H9 (cell line): ENCODE data around the gene VAV3. TPM values are rescaled to one million over a fixed set of nuclear protein-coding genes. Genes with fewer than 3 reads are reported as not detected.
A peak's percentile ranks its signal among the peaks of the same experiment; 100 is the strongest.

Experiments used
- DNase-seq: peaks from one replicate; pipeline ENCODE4 v3.0.0-alpha.2; 2017
- H2AFZ ChIP-seq: one replicate; pipeline ENCODE4 v1.6.1; 2013; ENCODE audit warnings: mild to moderate bottlenecking, low read length, control low read depth, moderate library complexity
- H2AK5ac ChIP-seq: 2 replicates; pipeline ENCODE4 v1.6.1; 2013; ENCODE audit warnings: low read length, control low read depth, mixed read lengths; ENCODE audit not compliant: insufficient read length
- H2BK120ac ChIP-seq: one replicate; pipeline ENCODE4 v1.6.1; 2013; ENCODE audit warnings: low read depth, mild to moderate bottlenecking, low read length, control low read depth, inconsistent platforms; ENCODE audit not compliant: poor library complexity, severe bottlenecking
- H2BK12ac ChIP-seq: 2 replicates; pipeline ENCODE4 v1.6.1; 2013; ENCODE audit warnings: low read length, control low read depth, mixed read lengths, low read depth; ENCODE audit not compliant: insufficient read length
- H2BK15ac ChIP-seq: 2 replicates; pipeline ENCODE4 v1.6.1; 2013; ENCODE audit warnings: low read depth, low read length, control low read depth
- H2BK20ac ChIP-seq: one replicate; pipeline ENCODE4 v1.6.1; 2013; ENCODE audit warnings: low read depth, mild to moderate bottlenecking, low read length, control low read depth, inconsistent platforms; ENCODE audit not compliant: poor library complexity, severe bottlenecking
- H2BK5ac ChIP-seq: 2 replicates; pipeline ENCODE4 v1.6.1; 2013; ENCODE audit warnings: low read length, control low read depth, mixed read lengths; ENCODE audit not compliant: insufficient read length
- H3K14ac ChIP-seq: 2 replicates; pipeline ENCODE4 v1.6.1; 2013; ENCODE audit warnings: low read length, control low read depth; ENCODE audit not compliant: insufficient read depth
- H3K18ac ChIP-seq: 2 replicates; pipeline ENCODE4 v1.6.1; 2013; ENCODE audit warnings: low read depth, mild to moderate bottlenecking, mixed read lengths, low read length, control low read depth; ENCODE audit not compliant: insufficient read length
- H3K23ac ChIP-seq: 2 replicates; pipeline ENCODE4 v1.6.1; 2013; ENCODE audit warnings: low read length, control low read depth, mixed read lengths, low read depth; ENCODE audit not compliant: insufficient read length
- H3K23me2 ChIP-seq: 2 replicates; pipeline ENCODE4 v1.6.1; 2013; ENCODE audit warnings: low read depth, mild to moderate bottlenecking, mixed read lengths, low read length, control low read depth; ENCODE audit not compliant: insufficient read length, poor library complexity, severe bottlenecking
- H3K27ac ChIP-seq: 2 replicates; pipeline ENCODE4 v1.5.1; 2013; ENCODE audit warnings: low read length, control low read depth, mixed read lengths, low read depth; ENCODE audit not compliant: insufficient read length
- H3K27me3 ChIP-seq: 2 replicates; pipeline ENCODE4 v1.6.1; 2013; ENCODE audit warnings: low read length, control low read depth, inconsistent platforms; ENCODE audit not compliant: insufficient read depth
- H3K4ac ChIP-seq: 2 replicates; pipeline ENCODE4 v1.6.1; 2013; ENCODE audit warnings: low read depth, mild to moderate bottlenecking, control low read depth, inconsistent platforms, low read length, moderate library complexity
- H3K4me1 ChIP-seq: 2 replicates; pipeline ENCODE4 v1.6.1; 2013; ENCODE audit warnings: low read length, control low read depth, inconsistent platforms; ENCODE audit not compliant: insufficient read depth
- H3K4me2 ChIP-seq: 2 replicates; pipeline ENCODE4 v1.6.1; 2013; ENCODE audit warnings: low read length, control low read depth, mixed read lengths; ENCODE audit not compliant: insufficient read length, insufficient read depth
- H3K56ac ChIP-seq: 2 replicates; pipeline ENCODE4 v1.6.1; 2013; ENCODE audit warnings: low read depth, mild to moderate bottlenecking, mixed read lengths, low read length, control low read depth; ENCODE audit not compliant: insufficient read length
- H3K79me1 ChIP-seq: 2 replicates; pipeline ENCODE4 v1.6.1; 2013; ENCODE audit warnings: low read depth, mild to moderate bottlenecking, moderate library complexity, low read length, control low read depth, inconsistent platforms; ENCODE audit not compliant: insufficient read depth, poor library complexity, severe bottlenecking
- H3K79me2 ChIP-seq: 2 replicates; pipeline ENCODE4 v1.6.1; 2013; ENCODE audit warnings: low read length, control low read depth, inconsistent platforms; ENCODE audit not compliant: insufficient read depth
- H3K9ac ChIP-seq: 2 replicates; pipeline ENCODE4 v1.6.1; 2013; ENCODE audit warnings: low read length, control low read depth, mixed read lengths; ENCODE audit not compliant: insufficient read length; ENCODE audit errors: extremely low read depth
- H3K9me3 ChIP-seq: one replicate; pipeline ENCODE4 v1.6.1; 2013; ENCODE audit warnings: low read depth, low read length, inconsistent platforms; ENCODE audit not compliant: control insufficient read depth
- H3T11ph ChIP-seq: one replicate; pipeline ENCODE4 v1.6.1; 2013; ENCODE audit warnings: mild to moderate bottlenecking, low read length, control low read depth, inconsistent platforms
- H4K20me1 ChIP-seq: one replicate; pipeline ENCODE4 v1.6.1; 2013; ENCODE audit not compliant: control insufficient read depth, insufficient read length, insufficient read depth
- H4K5ac ChIP-seq: 2 replicates; pipeline ENCODE4 v1.6.1; 2013; ENCODE audit warnings: low read depth, mild to moderate bottlenecking, mixed read lengths, low read length, control low read depth; ENCODE audit not compliant: insufficient read length
- H4K8ac ChIP-seq: replicated peaks from 2 replicates; pipeline ENCODE4 v1.6.1; 2013; ENCODE audit warnings: low read length, control low read depth, mixed read lengths, low read depth; ENCODE audit not compliant: insufficient read length
- H4K91ac ChIP-seq: 2 replicates; pipeline ENCODE4 v1.6.1; 2013; ENCODE audit warnings: low read depth, mild to moderate bottlenecking, moderate library complexity, mixed read lengths, low read length, control low read depth; ENCODE audit not compliant: insufficient read length
- H3K27ac Mint-ChIP-seq, 3 experiments: 2 replicates in 2 of 3; 3 replicates in 1 of 3; pipeline ENCODE4 v1.8.0; 2020 to 2021; ENCODE audit warnings: mixed read lengths in 3 of 3, mild to moderate bottlenecking in 1 of 3, moderate library complexity in 1 of 3
- H3K27me3 Mint-ChIP-seq: 2 replicates; pipeline ENCODE4 v1.8.0; 2021; ENCODE audit warnings: low read depth, mild to moderate bottlenecking, moderate library complexity, mixed read lengths
- H3K36me3 Mint-ChIP-seq, 3 experiments: 2 replicates in 2 of 3; 3 replicates in 1 of 3; pipeline ENCODE4 v1.8.0; 2020 to 2021; ENCODE audit warnings: low read depth in 3 of 3, mixed read lengths in 3 of 3; ENCODE audit not compliant: insufficient read depth in 1 of 3
- H3K4me1 Mint-ChIP-seq, 2 experiments: 2 replicates each; pipeline ENCODE4 v1.8.0; 2020; ENCODE audit warnings: mixed read lengths in 2 of 2
- H3K4me3 Mint-ChIP-seq, 2 experiments: 2 replicates in 1 of 2; 3 replicates in 1 of 2; pipeline ENCODE4 v1.8.0; 2020 to 2021; ENCODE audit warnings: mild to moderate bottlenecking in 2 of 2, mixed read lengths in 2 of 2, moderate library complexity in 1 of 2
- H3K9me3 Mint-ChIP-seq, 2 experiments: 2 replicates in 1 of 2; 3 replicates in 1 of 2; pipeline ENCODE4 v1.8.0; 2020; ENCODE audit warnings: mild to moderate bottlenecking in 2 of 2, mixed read lengths in 2 of 2, moderate library complexity in 1 of 2
- WGBS: extraction: QIAGEN DNeasy Blood & Tissue Kit; methylation state at CpG from one replicate; pipeline ENCODE4 v1.1.7; 2013; ENCODE audit warnings: missing lambda C conversion rate, low lambda C conversion rate, mixed read lengths; ENCODE audit not compliant: insufficient read length; ENCODE audit errors: extremely low coverage; 5-methylcytosine and 5-hydroxymethylcytosine counted together
- total RNA-seq: library from RNA; stranded (reverse); gene quantifications from 2 replicates; pipeline ENCODE4 v1.2.1, GENCODE V29; 2021
- TF ChIP-seq, protein P1 (sequence below): fragments of 200-600 bp; sonication (generic); conservative IDR thresholded peaks from 3 replicates; pipeline ENCODE4 v1.8.0; 2021; ENCODE audit warnings: antibody characterized with exemption, mild to moderate bottlenecking

Gene VAV3
- total RNA-seq, 1 experiment from 2014 or later, result 5.1 TPM

DNA sequence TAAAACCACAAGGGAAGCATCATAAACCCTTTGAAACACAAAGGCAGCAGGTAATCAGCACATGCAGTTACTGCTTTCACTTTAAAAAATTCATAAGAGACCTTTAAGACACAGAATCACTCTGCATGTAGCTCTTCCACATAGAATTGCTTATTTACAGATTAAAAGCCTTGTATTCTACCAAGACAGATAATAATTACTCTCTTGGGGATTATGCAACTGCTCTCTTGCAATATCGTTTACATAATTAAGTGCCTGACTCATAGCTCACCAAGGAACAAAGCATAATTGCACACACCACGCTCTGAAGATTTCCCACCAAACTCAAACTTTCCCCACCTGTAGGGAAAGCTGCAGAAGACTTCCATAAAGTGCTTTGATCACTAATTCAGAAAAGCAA, 87.9 kb downstream of the VAV3 start:
- H3K4me1 Mint-ChIP-seq, result peaks cover 19 to 23% of the 10 kb centered on the region in 2 experiments
- Histone ChIP-seq H3K18ac (no peak overlapping the region), H3K4me2 (no peak overlapping the region), H3K56ac (no peak overlapping the region), H2BK20ac (no peak overlapping the region), H2AK5ac (no peak overlapping the region), H4K5ac (no peak overlapping the region), H2BK5ac (no peak overlapping the region), H3K4ac (no peak overlapping the region), H3K14ac (no peak overlapping the region), H3K23me2 (no peaks in the 10 kb centered on the region), H3K23ac (no peak overlapping the region), H3K9ac (no peak overlapping the region), H2BK12ac (no peak overlapping the region), H3T11ph (no peak overlapping the region), H2BK15ac (no peak overlapping the region), H2AFZ (no peak overlapping the region), H3K4me1 (no peaks in the 10 kb centered on the region), H4K91ac (no peak overlapping the region), H3K27me3 (no peaks in the 10 kb centered on the region), H2BK120ac (no peak overlapping the region), H3K27ac (no peak overlapping the region), H3K79me1 (no peaks in the 10 kb centered on the region), H3K9me3 (no peaks in the 10 kb centered on the region), H4K8ac (no peak overlapping the region), H3K79me2 (no peaks in the 10 kb centered on the region), H4K20me1 (no peaks in the 10 kb centered on the region)
- no peaks in the 10 kb centered on the region for H3K36me3 Mint-ChIP-seq
- no peaks in the 10 kb centered on the region for H3K27me3 Mint-ChIP-seq
- H3K4me3 Mint-ChIP-seq, result no peak overlapping the region
- H3K27ac Mint-ChIP-seq, result peak overlapping the region in 2 of 3 experiments; percentile 26 to 69; a peak in 3 of 7 replicates
- no peak for DNase-seq
- H3K9me3 Mint-ChIP-seq, result no peaks in the 10 kb centered on the region
- TF ChIP-seq, protein P1, sequence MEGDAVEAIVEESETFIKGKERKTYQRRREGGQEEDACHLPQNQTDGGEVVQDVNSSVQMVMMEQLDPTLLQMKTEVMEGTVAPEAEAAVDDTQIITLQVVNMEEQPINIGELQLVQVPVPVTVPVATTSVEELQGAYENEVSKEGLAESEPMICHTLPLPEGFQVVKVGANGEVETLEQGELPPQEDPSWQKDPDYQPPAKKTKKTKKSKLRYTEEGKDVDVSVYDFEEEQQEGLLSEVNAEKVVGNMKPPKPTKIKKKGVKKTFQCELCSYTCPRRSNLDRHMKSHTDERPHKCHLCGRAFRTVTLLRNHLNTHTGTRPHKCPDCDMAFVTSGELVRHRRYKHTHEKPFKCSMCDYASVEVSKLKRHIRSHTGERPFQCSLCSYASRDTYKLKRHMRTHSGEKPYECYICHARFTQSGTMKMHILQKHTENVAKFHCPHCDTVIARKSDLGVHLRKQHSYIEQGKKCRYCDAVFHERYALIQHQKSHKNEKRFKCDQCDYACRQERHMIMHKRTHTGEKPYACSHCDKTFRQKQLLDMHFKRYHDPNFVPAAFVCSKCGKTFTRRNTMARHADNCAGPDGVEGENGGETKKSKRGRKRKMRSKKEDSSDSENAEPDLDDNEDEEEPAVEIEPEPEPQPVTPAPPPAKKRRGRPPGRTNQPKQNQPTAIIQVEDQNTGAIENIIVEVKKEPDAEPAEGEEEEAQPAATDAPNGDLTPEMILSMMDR, result no peak
- WGBS, result no CpG with 5 or more reads among the region's 2 CpGs
